Transverse colon (tissue), 4 donors: ENCODE data around the gene SBSN. TPM values are rescaled to one million over a fixed set of nuclear protein-coding genes. Genes with fewer than 3 reads are reported as not detected.

ENCODE experiments used
- DNase-seq: peaks from one replicate; pipeline ENCODE4 v3.0.0-alpha.2; 2019
- H3K27ac ChIP-seq, 4 donors: fragments of 200-600 bp; sonication (generic); 2 replicates each; pipeline ENCODE4 v1.5.1; 2016 to 2018; ENCODE audit warnings: inconsistent platforms in 4 of 4
- H3K27me3 ChIP-seq: fragments of 200-600 bp; sonication (generic); 2 replicates; pipeline ENCODE4 v1.5.1; 2017; ENCODE audit warnings: inconsistent platforms
- H3K36me3 ChIP-seq, 4 donors: fragments of 200-600 bp; sonication (generic); 2 replicates each; pipeline ENCODE4 v1.5.1; 2017 to 2019; ENCODE audit warnings: inconsistent platforms in 4 of 4
- H3K4me1 ChIP-seq, 4 donors: fragments of 200-600 bp; sonication (generic); 2 replicates each; pipeline ENCODE4 v1.5.1; 2017 to 2020; ENCODE audit warnings: inconsistent platforms in 4 of 4
- H3K4me3 ChIP-seq, 4 donors: fragments of 200-600 bp; sonication (generic); 1 replicate in 1 of 4; 2 replicates in 3 of 4; pipeline versions ENCODE4 v1.5.1 to v1.6.1; 2017 to 2019; ENCODE audit warnings: inconsistent platforms in 4 of 4
- H3K9me3 ChIP-seq, 2 donors: fragments of 200-600 bp; sonication (generic); 2 replicates each; pipeline ENCODE4 v1.5.1; 2017 to 2019; ENCODE audit warnings: inconsistent platforms in 2 of 2
- CTCF ChIP-seq, 5 experiments: fragments of 200-600 bp in 3 of 5; fragments of 450-650 bp in 2 of 5; sonication (generic) in 3 of 5; IDR thresholded peaks; 1 replicate in 2 of 5; 2 replicates in 3 of 5; pipeline ENCODE4 v1.5.1; 2016 to 2017; ENCODE audit warnings: antibody characterized with exemption in 5 of 5, inconsistent platforms in 3 of 5, mild to moderate bottlenecking in 2 of 5, moderate library complexity in 1 of 5
- EP300 ChIP-seq: sonication (generic); formaldehyde crosslinking; IDR thresholded peaks from one replicate; pipeline ENCODE4 v1.6.1; 2017; ENCODE audit warnings: antibody characterized with exemption, low read depth
- POLR2A ChIP-seq: fragments of 450-650 bp; IDR thresholded peaks from one replicate; pipeline ENCODE4 v1.6.1; 2016; ENCODE audit warnings: antibody characterized with exemption, mild to moderate bottlenecking, moderate library complexity
- POLR2AphosphoS5 ChIP-seq, 3 donors: sonication (generic); formaldehyde crosslinking; IDR thresholded peaks; one replicate each; pipeline ENCODE4 v1.6.1; 2016; ENCODE audit warnings: antibody characterized with exemption in 3 of 3
- WGBS, 2 donors: methylation state at CpG; one replicate each; pipeline ENCODE4 v1.1.5; 2018; ENCODE audit warnings: low coverage in 1 of 2; 5-methylcytosine and 5-hydroxymethylcytosine counted together
- in situ Hi-C, 4 donors: fragments of 200-750 bp; cut with MboI; loops; one replicate each; pipeline versions ENCODE4 v1.15.0 to v1.15.1; 2017; ENCODE audit warnings: low sequenced_read_pairs in 3 of 4, low pct_ligation_motif_present in 1 of 4, low pct_unique_long_range_greater_than_20kb in 1 of 4
- intact Hi-C: fragments of 100-400 bp; cut with DNase I; formaldehyde crosslinking; loops from one replicate; pipeline ENCODE4 v1.15.1; 2023; ENCODE audit warnings: low total_unique reads
- total RNA-seq, 4 donors: library from RNA; depleted of rRNA; stranded (reverse); fragments of >200 nt; gene quantifications; one replicate each; pipeline ENCODE4 v1.1.0, GENCODE V29; 2016

SBSN gene
- not detected for total RNA-seq

GRCh38 chr19:35528218-35529038 lies at the start of gene SBSN:
TSS of gene SBSN (minus strand) at chr19:35528311. CDS start at chr19:35528281, 30 bp downstream.
- no peak within 1 kb of the TSS for H3K27ac ChIP-seq
- no peaks in the 10 kb centered on the region for H3K36me3 ChIP-seq
- in situ Hi-C loops (no loop called here), intact Hi-C loops (no loop called here)
- TF ChIP-seq CTCF (IDR thresholded peaks at IDR 0.05) (no peak), POLR2A (no peak), EP300 (no peak), POLR2AphosphoS5 (IDR thresholded peaks at IDR 0.05) (no peak)
- H3K9me3 ChIP-seq = no peaks in the 10 kb centered on the region
- peaks cover 52% of the 10 kb centered on the region for H3K27me3 ChIP-seq
- H3K4me3 ChIP-seq = no peak within 1 kb of the TSS
- 75 to 79% methylated on average over 9 to 11 of the region's 11 CpGs for WGBS, 2 donors
- DNase-seq = no peak
- H3K4me1 ChIP-seq = peaks cover 0 to under 1% (median 0%) of the 10 kb centered on the region in 4 donors

- intact Hi-C loops = no loop called here
- WGBS, 2 donors = 71% methylated on average over 1 of the region's 1 CpG; no CpG with 5 or more reads in 1 of the 2 donors
These were observed 43.4 kb upstream of the SBSN start for GRCh38 chr19:35571406-35571965.

GRCh38 chr19:35569281-35569781 lies 41.2 kb upstream of the SBSN start:
- intact Hi-C loops = no loop called here
- 20 to 38% methylated on average over 1 to 5 of the region's 5 CpGs for WGBS, 2 donors
- no peak for TF ChIP-seq POLR2AphosphoS5 (IDR thresholded peaks at IDR 0.05)
- TF ChIP-seq POLR2A = no peak
- no peak for TF ChIP-seq CTCF (IDR thresholded peaks at IDR 0.05)
- TF ChIP-seq EP300 = no peak
- DNase-seq = no peak
- in situ Hi-C loops = no loop called here
- no peaks in the 10 kb centered on the region for H3K27me3 ChIP-seq
- no peaks in the 10 kb centered on the region for H3K4me1 ChIP-seq
- no peaks in the 10 kb centered on the region for H3K9me3 ChIP-seq
- H3K27ac ChIP-seq = no peak overlapping the region
- H3K4me3 ChIP-seq = no peak overlapping the region
- H3K36me3 ChIP-seq = no peaks in the 10 kb centered on the region

More at GRCh38 chr19:35571406-35571965, 43.4 kb upstream of the SBSN start:
- no peak for DNase-seq
- peaks cover 10% of the 10 kb centered on the region in 2 donors for H3K9me3 ChIP-seq
- TF ChIP-seq POLR2AphosphoS5 (IDR thresholded peaks at IDR 0.05) (no peak), EP300 (no peak), CTCF (IDR thresholded peaks at IDR 0.05) (no peak)
- H3K4me3 ChIP-seq = no peak overlapping the region
- no peaks in the 10 kb centered on the region for H3K27me3 ChIP-seq
- in situ Hi-C loops = no loop called here
- H3K4me1 ChIP-seq = no peaks in the 10 kb centered on the region
- no peak overlapping the region for H3K27ac ChIP-seq
- no peaks in the 10 kb centered on the region for H3K36me3 ChIP-seq

GRCh38 chr19:35566738-35567137 lies 38.6 kb upstream of the SBSN start:
- in situ Hi-C loops = no loop called here
- TF ChIP-seq POLR2A = no peak
- no peak for TF ChIP-seq EP300
- TF ChIP-seq CTCF (IDR thresholded peaks at IDR 0.05) = no peak
- intact Hi-C loops = no loop called here
- H3K27ac ChIP-seq = no peak overlapping the region
- peaks cover 4% of the 10 kb centered on the region for H3K27me3 ChIP-seq
- no peaks in the 10 kb centered on the region for H3K9me3 ChIP-seq
- H3K4me1 ChIP-seq = no peaks in the 10 kb centered on the region
- DNase-seq = no peak
- H3K36me3 ChIP-seq = no peaks in the 10 kb centered on the region
- 76 to 78% methylated on average over 3 to 7 of the region's 7 CpGs for WGBS, 2 donors
- no peak overlapping the region for H3K4me3 ChIP-seq
